HepG2 (cell line): Measurements from ENCODE around the gene QRFP. TPM values are rescaled to one million over a fixed set of nuclear protein-coding genes. Genes with fewer than 3 reads are reported as not detected.

ENCODE experiments used
- FOXA1 ChIP-seq, 2 experiments: fragments of 450-650 bp in 1 of 2; sonication (generic) in 1 of 2; formaldehyde crosslinking in 1 of 2; IDR thresholded peaks; 2 replicates each; pipeline versions ENCODE4 v1.4.0 to v1.6.1; 2016 to 2020; ENCODE audit warnings: missing genetic modification reagents in 1 of 2
- HDAC2 ChIP-seq: sonication (generic); formaldehyde crosslinking; IDR thresholded peaks from 2 replicates; pipeline ENCODE4 v1.4.0; 2020; ENCODE audit warnings: missing genetic modification reagents
- MLLT10 ChIP-seq: sonication (generic); formaldehyde crosslinking; IDR thresholded peaks from 2 replicates; pipeline ENCODE4 v1.4.0; 2020; ENCODE audit warnings: missing genetic modification reagents
- MYNN ChIP-seq: sonication (generic); formaldehyde crosslinking; IDR thresholded peaks from 2 replicates; pipeline ENCODE4 v1.4.0; 2020; ENCODE audit warnings: mild to moderate bottlenecking, low read depth, missing genetic modification reagents
- NFYB ChIP-seq: sonication (generic); formaldehyde crosslinking; IDR thresholded peaks from 2 replicates; pipeline ENCODE4 v1.4.0; 2020; ENCODE audit warnings: missing genetic modification reagents
- PAWR ChIP-seq: sonication (generic); formaldehyde crosslinking; IDR thresholded peaks from 2 replicates; pipeline ENCODE4 v1.4.0; 2020; ENCODE audit warnings: missing genetic modification reagents, mild to moderate bottlenecking, borderline replicate concordance
- REPIN1 ChIP-seq: sonication (generic); formaldehyde crosslinking; IDR thresholded peaks from 2 replicates; pipeline ENCODE4 v1.8.0; 2022; ENCODE audit warnings: missing genetic modification reagents, low read depth, mild to moderate bottlenecking, borderline replicate concordance
- SAFB2 ChIP-seq: sonication (generic); formaldehyde crosslinking; IDR thresholded peaks from 2 replicates; pipeline ENCODE4 v1.5.1; 2020; ENCODE audit warnings: missing genetic modification reagents, low read depth, mild to moderate bottlenecking, borderline replicate concordance
- TRAFD1 ChIP-seq: sonication (generic); formaldehyde crosslinking; IDR thresholded peaks from 2 replicates; pipeline ENCODE4 v1.5.1; 2020; ENCODE audit warnings: missing genetic modification reagents, mild to moderate bottlenecking, borderline replicate concordance
- ZFP91 ChIP-seq: sonication (generic); formaldehyde crosslinking; IDR thresholded peaks from 2 replicates; pipeline ENCODE4 v1.9.0; 2022; ENCODE audit warnings: missing genetic modification reagents, mild to moderate bottlenecking, borderline replicate concordance
- ZMYM3 ChIP-seq: sonication (generic); formaldehyde crosslinking; IDR thresholded peaks from 2 replicates; pipeline ENCODE4 v1.5.1; 2020; ENCODE audit warnings: mild to moderate bottlenecking, missing genetic modification reagents
- ZNF138 ChIP-seq: sonication (generic); formaldehyde crosslinking; IDR thresholded peaks from 2 replicates; pipeline ENCODE4 v1.5.0; 2020; ENCODE audit warnings: mild to moderate bottlenecking, low read depth, missing genetic modification reagents
- ZNF264 ChIP-seq: sonication (generic); formaldehyde crosslinking; IDR thresholded peaks from 2 replicates; pipeline ENCODE4 v1.4.0; 2020; ENCODE audit warnings: missing genetic modification reagents
- ZNF496 ChIP-seq: sonication (generic); formaldehyde crosslinking; IDR thresholded peaks from 2 replicates; pipeline ENCODE4 v1.8.1; 2023; ENCODE audit warnings: mild to moderate bottlenecking, moderate library complexity, missing genetic modification reagents; ENCODE audit not compliant: insufficient replicate concordance
- ZNF768 ChIP-seq: sonication (generic); formaldehyde crosslinking; IDR thresholded peaks from 2 replicates; pipeline ENCODE4 v1.4.0; 2020; ENCODE audit warnings: missing genetic modification reagents
- ZNF800 ChIP-seq: sonication (generic); formaldehyde crosslinking; IDR thresholded peaks from 2 replicates; pipeline ENCODE4 v1.4.0; 2020; ENCODE audit warnings: missing genetic modification reagents
- polyA plus RNA-seq, 8 experiments: library from polyadenylated mRNA; depleted of rRNA in 3 of 8; stranded (reverse) in 7 of 8; unstranded in 1 of 8; fragments of >200 nt; fragmentation: Illumina TruSeq in 4 of 8; extraction: Trizol in 4 of 8; gene quantifications; 2 replicates each; pipeline versions ENCODE4 v1.2.1 to v1.2.3, GENCODE V29; 2011 to 2016; ENCODE audit warnings: low read depth in 4 of 8, missing spikeins in 1 of 8, mixed read lengths in 1 of 8; ENCODE audit not compliant: insufficient read depth in 1 of 8
- total RNA-seq, 5 experiments: library from RNA; depleted of rRNA; stranded (reverse); fragments of >200 nt; fragmentation: Illumina TruSeq; extraction: Trizol; gene quantifications; 2 replicates each; pipeline ENCODE4 v1.2.3, GENCODE V29; 2016; ENCODE audit warnings: low read depth in 1 of 5

The QRFP gene
- total and polyA plus RNA-seq, 2 of the 13 experiments (the other 11 are each of a cell fraction or from before 2014, with no cell fraction given) = not detected

- TF ChIP-seq TRAFD1 (CRISPR knock-in tag) = 0 out of 2 replicates have a peak, but pooled peaks have one; percentile 20
- no peak for TF ChIP-seq MYNN
- TF ChIP-seq REPIN1 (CRISPR knock-in tag) = 0 out of 2 replicates have a peak, but pooled peaks have one; percentile 7
- no peak for TF ChIP-seq ZNF138 (CRISPR knock-in tag)
- no peak for TF ChIP-seq ZNF496
- TF ChIP-seq MLLT10 (CRISPR knock-in tag) = no peak
- TF ChIP-seq ZNF264 (CRISPR knock-in tag) = no peak
- no peak for TF ChIP-seq FOXA1 (IDR thresholded peaks at IDR 0.05)
- peak; percentile 36; the same call in 1 of the 2 replicates for TF ChIP-seq FOXA1 (CRISPR knock-in tag; IDR thresholded peaks at IDR 0.05)
- TF ChIP-seq ZFP91 = 0 out of 2 replicates have a peak, but pooled peaks have one; percentile 4
- 0 out of 2 replicates have a peak, but pooled peaks have one; percentile 33 for TF ChIP-seq SAFB2 (CRISPR knock-in tag)
- TF ChIP-seq ZNF800 = peak; percentile 5
- TF ChIP-seq PAWR = no peak
- no peak for TF ChIP-seq NFYB (CRISPR knock-in tag)
- TF ChIP-seq ZMYM3 (CRISPR knock-in tag) = peak; percentile 83
- TF ChIP-seq HDAC2 (CRISPR knock-in tag) = peak; percentile 13; the same call in 1 of the 2 replicates
- TF ChIP-seq ZNF768 (CRISPR knock-in tag) = peak; percentile 99
Observed at GRCh38 chr9:130935648-130936271, 39.1 kb upstream of the QRFP start (continued).
